ENCODE data around the gene DNAJA1. TPM values are rescaled to one million over a fixed set of nuclear protein-coding genes. Genes with fewer than 3 reads are reported as not detected.

Gene DNAJA1
- polyA plus RNA-seq (2011; rRNA removed) = 180 and 237 TPM in 2 replicates
- 130 and 177 TPM in 2 replicates for polyA minus RNA-seq (2011; rRNA and poly(A)+ RNA removed)

GRCh38 chr9:33024966-33025571 is at the start of gene DNAJA1:
Gene DNAJA1, plus strand, starts transcription at chr9:33025273. Its CDS starts 1,212 bp downstream, at chr9:33026485.
- Histone ChIP-seq H3K4me3 (ENCODE audit: low read depth, low read length) (peak within 1 kb of the TSS; percentile 99), H3K27ac (ENCODE audit: low read depth, low read length) (peak within 1 kb of the TSS; percentile 94), H3K27me3 (ENCODE audit: control insufficient read depth, insufficient read depth, low read length) (no peaks in the 10 kb centered on the region), H3K9me3 (ENCODE audit: control insufficient read depth, insufficient read depth, low read length) (no peaks in the 10 kb centered on the region; the same call in 1 of the 2 replicates)
- DNase-seq (ENCODE audit: low read depth, low spot score) = peak; percentile 83
- TF ChIP-seq CTCF (IDR thresholded peaks at IDR 0.05; ENCODE audit: low read depth, low read length) = no peak
- ChIA-PET CTCF (interaction anchor here (0.6 to 1.7 kb wide), 5 partner anchors 11 to 646 kb away, joined by 3 to 5 read pairs (median 3); no protein-coding TSS in a partner anchor), POLR2A (interaction anchor here (0.6 to 3.2 kb wide), 42 partner anchors 9 to 645 kb away, joined by 3 to 26 read pairs (median 5); partner anchors contain the start of genes ACO1, APTX, BAG1 and CHMP5)

DNA sequence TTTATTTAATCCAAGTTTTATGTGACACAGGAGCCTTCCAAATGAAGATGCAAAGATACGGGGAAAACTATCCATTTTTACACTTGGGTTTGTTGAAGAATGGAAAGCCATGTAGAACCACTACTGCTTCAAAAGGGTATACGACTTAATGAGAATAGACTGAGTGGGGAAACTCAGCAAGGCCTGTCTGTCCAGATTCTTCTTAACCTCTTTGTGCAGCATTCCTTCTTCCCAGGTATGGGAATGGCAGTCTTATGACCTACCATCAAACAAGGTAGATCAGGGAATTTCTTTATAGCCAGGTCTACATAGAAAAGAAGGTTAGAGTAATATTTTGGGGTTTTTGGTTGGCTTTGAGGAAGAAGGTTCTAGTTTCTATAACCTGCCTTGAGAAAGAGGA is 47.0 kb upstream of the DNAJA1 start:
- POLR2A ChIA-PET = no interaction called here

GRCh38 chr9:32986971-32987370 is 38.1 kb upstream of the DNAJA1 start:
- POLR2A ChIA-PET = no interaction called here
- no peak overlapping the region for H3K4me3 ChIP-seq (ENCODE audit: low read depth, low read length)
- no peak for TF ChIP-seq CTCF (IDR thresholded peaks at IDR 0.05; ENCODE audit: low read depth, low read length)
- H3K27me3 ChIP-seq (ENCODE audit: control insufficient read depth, insufficient read depth, low read length) = no peaks in the 10 kb centered on the region
- H3K9me3 ChIP-seq (ENCODE audit: control insufficient read depth, insufficient read depth, low read length) = no peaks in the 10 kb centered on the region
- no peak overlapping the region for H3K27ac ChIP-seq (ENCODE audit: low read depth, low read length)
- no peak for DNase-seq (ENCODE audit: low read depth, low spot score)
- CTCF ChIA-PET = no interaction called here

More for the DNA sequence above, 47.0 kb upstream of the DNAJA1 start:
- Histone ChIP-seq H3K4me3 (ENCODE audit: low read depth, low read length) (no peak overlapping the region), H3K27ac (ENCODE audit: low read depth, low read length) (no peak overlapping the region), H3K27me3 (ENCODE audit: control insufficient read depth, insufficient read depth, low read length) (no peaks in the 10 kb centered on the region), H3K9me3 (ENCODE audit: control insufficient read depth, insufficient read depth, low read length) (no peaks in the 10 kb centered on the region)
- no peak for DNase-seq (ENCODE audit: low read depth, low spot score)
- CTCF ChIA-PET = interaction anchor here (4.1 to 16.1 kb wide), 2 partner anchors 399 to 599 kb away, joined by 17 to 354 read pairs; no protein-coding TSS in a partner anchor
- TF ChIP-seq CTCF (IDR thresholded peaks at IDR 0.05; ENCODE audit: low read depth, low read length) = no peak

GRCh38 chr9:32989660-32990059 is 35.4 kb upstream of the DNAJA1 start:
- CTCF ChIA-PET = no interaction called here
- DNase-seq (ENCODE audit: low read depth, low spot score) = no peak
- H3K4me3 ChIP-seq (ENCODE audit: low read depth, low read length) = no peak overlapping the region

More at GRCh38 chr9:32989660-32990059, 35.4 kb upstream of the DNAJA1 start:
- no peaks in the 10 kb centered on the region for H3K27me3 ChIP-seq (ENCODE audit: control insufficient read depth, insufficient read depth, low read length)
- H3K9me3 ChIP-seq (ENCODE audit: control insufficient read depth, insufficient read depth, low read length) = no peaks in the 10 kb centered on the region
- no peak overlapping the region for H3K27ac ChIP-seq (ENCODE audit: low read depth, low read length)
- TF ChIP-seq CTCF (IDR thresholded peaks at IDR 0.05; ENCODE audit: low read depth, low read length) = no peak
- POLR2A ChIA-PET = no interaction called here

All from AG04450 (cell line).